ENCODE measurements around the gene GRIA1. TPM values are rescaled to one million over a fixed set of nuclear protein-coding genes. Genes with fewer than 3 reads are reported as not detected.

GRIA1 gene
- total RNA-seq, 2 donors from 2014 or later = 1.2 TPM; not detected in 1

- 90 to 96% methylated on average over 1 of the region's 1 CpG for WGBS, 2 experiments (ENCODE audit: insufficient coverage in 1 of 2, insufficient read length in 1 of 2)
- DNase-seq = no peak
These were observed 284.2 kb downstream of the GRIA1 start for GRCh38 chr5:153774686-153775085.

DNA sequence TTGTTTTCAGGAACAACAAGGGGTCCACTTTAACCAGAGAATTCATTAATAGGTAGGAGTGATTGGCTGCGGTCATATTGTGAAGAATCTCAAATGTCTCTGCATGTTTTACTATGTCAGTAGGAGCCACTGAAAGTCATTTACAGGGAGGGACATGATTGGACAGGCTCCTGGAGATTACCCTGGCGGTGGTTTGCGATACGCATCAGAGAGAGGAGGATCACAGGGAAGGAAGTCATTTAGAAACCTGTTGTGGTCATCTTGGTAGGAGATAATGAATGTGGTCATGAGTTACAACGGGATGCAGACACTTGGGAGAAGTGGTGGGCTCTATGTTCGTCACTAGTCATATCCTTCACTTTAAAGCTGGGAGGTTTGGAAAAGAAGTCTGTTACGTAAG is 285.5 kb downstream of the GRIA1 start:
- Mint-ChIP-seq H3K4me1 (peaks cover 21% of the 10 kb centered on the region), H3K36me3 (ENCODE audit: low read depth) (no peaks in the 10 kb centered on the region), H3K9me3 (no peaks in the 10 kb centered on the region), H3K27ac (no peak overlapping the region), H3K4me3 (no peak overlapping the region), H3K27me3 (ENCODE audit: insufficient read depth) (no peaks in the 10 kb centered on the region)
- 94 to 95% methylated on average over 7 of the region's 7 CpGs for WGBS, 2 experiments (ENCODE audit: insufficient coverage in 1 of 2, insufficient read length in 1 of 2)
- H3K36me3 ChIP-seq (ENCODE audit: control insufficient read depth, insufficient read depth, low read length) = no peaks in the 10 kb centered on the region
- no peaks in the 10 kb centered on the region for H3K9me3 ChIP-seq (ENCODE audit: control insufficient read depth, low read length)
- peaks cover 10% of the 10 kb centered on the region for H3K4me1 ChIP-seq (ENCODE audit: control insufficient read depth, insufficient read depth, low read length)
- no peak overlapping the region for H3K9ac ChIP-seq (ENCODE audit: extremely low read depth, low read length, poor library complexity, severe bottlenecking)
- no peak for DNase-seq
- H3K4me3 ChIP-seq (ENCODE audit: low read length) = no peak overlapping the region
- TF ChIP-seq, protein P1, sequence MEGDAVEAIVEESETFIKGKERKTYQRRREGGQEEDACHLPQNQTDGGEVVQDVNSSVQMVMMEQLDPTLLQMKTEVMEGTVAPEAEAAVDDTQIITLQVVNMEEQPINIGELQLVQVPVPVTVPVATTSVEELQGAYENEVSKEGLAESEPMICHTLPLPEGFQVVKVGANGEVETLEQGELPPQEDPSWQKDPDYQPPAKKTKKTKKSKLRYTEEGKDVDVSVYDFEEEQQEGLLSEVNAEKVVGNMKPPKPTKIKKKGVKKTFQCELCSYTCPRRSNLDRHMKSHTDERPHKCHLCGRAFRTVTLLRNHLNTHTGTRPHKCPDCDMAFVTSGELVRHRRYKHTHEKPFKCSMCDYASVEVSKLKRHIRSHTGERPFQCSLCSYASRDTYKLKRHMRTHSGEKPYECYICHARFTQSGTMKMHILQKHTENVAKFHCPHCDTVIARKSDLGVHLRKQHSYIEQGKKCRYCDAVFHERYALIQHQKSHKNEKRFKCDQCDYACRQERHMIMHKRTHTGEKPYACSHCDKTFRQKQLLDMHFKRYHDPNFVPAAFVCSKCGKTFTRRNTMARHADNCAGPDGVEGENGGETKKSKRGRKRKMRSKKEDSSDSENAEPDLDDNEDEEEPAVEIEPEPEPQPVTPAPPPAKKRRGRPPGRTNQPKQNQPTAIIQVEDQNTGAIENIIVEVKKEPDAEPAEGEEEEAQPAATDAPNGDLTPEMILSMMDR (conservative IDR thresholded peaks at IDR 0.05) = no peak
- no peak overlapping the region for H3K27ac ChIP-seq (ENCODE audit: low read depth, low read length)
- H3K27me3 ChIP-seq (ENCODE audit: control insufficient read depth, insufficient read depth, low read length, poor library complexity, severe bottlenecking) = peaks cover 6% of the 10 kb centered on the region

More at GRCh38 chr5:153774686-153775085, 284.2 kb downstream of the GRIA1 start:
- Histone ChIP-seq H3K27me3 (ENCODE audit: control insufficient read depth, insufficient read depth, low read length, poor library complexity, severe bottlenecking) (peaks cover 6% of the 10 kb centered on the region), H3K9me3 (ENCODE audit: control insufficient read depth, low read length) (no peaks in the 10 kb centered on the region), H3K4me1 (ENCODE audit: control insufficient read depth, insufficient read depth, low read length) (no peaks in the 10 kb centered on the region), H3K4me3 (ENCODE audit: low read length) (no peak overlapping the region), H3K27ac (ENCODE audit: low read depth, low read length) (no peak overlapping the region), H3K9ac (ENCODE audit: extremely low read depth, low read length, poor library complexity, severe bottlenecking) (no peak overlapping the region), H3K36me3 (ENCODE audit: control insufficient read depth, insufficient read depth, low read length) (no peaks in the 10 kb centered on the region)
- Mint-ChIP-seq H3K27me3 (ENCODE audit: insufficient read depth) (no peaks in the 10 kb centered on the region), H3K36me3 (ENCODE audit: low read depth) (no peaks in the 10 kb centered on the region), H3K27ac (no peak overlapping the region), H3K4me3 (no peak overlapping the region), H3K9me3 (no peaks in the 10 kb centered on the region), H3K4me1 (peaks cover 9% of the 10 kb centered on the region)
- TF ChIP-seq, protein P1 (conservative IDR thresholded peaks at IDR 0.05) = no peak

- TF ChIP-seq, protein P1 (conservative IDR thresholded peaks at IDR 0.05) = no peak
- no peak overlapping the region for H3K4me3 Mint-ChIP-seq
- no peaks in the 10 kb centered on the region for H3K27me3 Mint-ChIP-seq (ENCODE audit: insufficient read depth)
- H3K9ac ChIP-seq (ENCODE audit: extremely low read depth, low read length, poor library complexity, severe bottlenecking) = no peak overlapping the region
- no peaks in the 10 kb centered on the region for H3K9me3 ChIP-seq (ENCODE audit: control insufficient read depth, low read length)
- H3K27ac Mint-ChIP-seq = no peak overlapping the region
- H3K4me3 ChIP-seq (ENCODE audit: low read length) = no peak overlapping the region
- H3K4me1 Mint-ChIP-seq = peaks cover 35% of the 10 kb centered on the region
- WGBS, 2 experiments (ENCODE audit: insufficient coverage in 1 of 2, insufficient read length in 1 of 2) = 83 to 85% methylated on average over 4 to 5 of the region's 5 CpGs
- peaks cover 17% of the 10 kb centered on the region for H3K4me1 ChIP-seq (ENCODE audit: control insufficient read depth, insufficient read depth, low read length)
- no peaks in the 10 kb centered on the region for H3K36me3 Mint-ChIP-seq (ENCODE audit: low read depth)
- H3K9me3 Mint-ChIP-seq = no peaks in the 10 kb centered on the region
- peaks cover 6% of the 10 kb centered on the region for H3K27me3 ChIP-seq (ENCODE audit: control insufficient read depth, insufficient read depth, low read length, poor library complexity, severe bottlenecking)
- H3K36me3 ChIP-seq (ENCODE audit: control insufficient read depth, insufficient read depth, low read length) = no peaks in the 10 kb centered on the region
- peak overlapping the region; percentile 77 for H3K27ac ChIP-seq (ENCODE audit: low read depth, low read length)
- DNase-seq = no peak
These were observed 287.5 kb downstream of the GRIA1 start for GRCh38 chr5:153777681-153778581.

All from endodermal cell (in vitro differentiated cells).